Smooth muscle cell (in vitro differentiated cells): ENCODE measurements around the gene LEAP2. TPM values are rescaled to one million over a fixed set of nuclear protein-coding genes. Genes with fewer than 3 reads are reported as not detected.

ENCODE experiments used
- DNase-seq: peaks from one replicate; lab custom pipeline; 2025; ENCODE audit not compliant: unreplicated experiment; lab: John Stamatoyannopoulos, UW
- H2AFZ ChIP-seq: fragments of 200-600 bp; sonication (generic); 2 replicates; pipeline ENCODE4 v1.6.0; 2016; ENCODE audit warnings: antibody characterized with exemption, low read depth, mild to moderate bottlenecking
- H3F3A ChIP-seq: fragments of 200-600 bp; sonication (generic); 2 replicates; pipeline ENCODE4 v1.6.0; 2017; ENCODE audit warnings: antibody characterized with exemption, low read depth
- H3K27ac ChIP-seq: fragments of 200-600 bp; sonication (generic); 2 replicates; pipeline ENCODE4 v1.5.1; 2016; ENCODE audit warnings: low read depth, mild to moderate bottlenecking
- H3K27me3 ChIP-seq: fragments of 200-600 bp; sonication (generic); 2 replicates; pipeline ENCODE4 v1.6.1; 2016; ENCODE audit warnings: low read depth, mild to moderate bottlenecking
- H3K36me3 ChIP-seq: fragments of 200-600 bp; sonication (generic); 2 replicates; pipeline ENCODE4 v1.5.1; 2016; ENCODE audit warnings: low read depth
- H3K4me1 ChIP-seq: fragments of 200-600 bp; sonication (generic); 2 replicates; pipeline ENCODE4 v1.5.1; 2016; ENCODE audit warnings: low read depth
- H3K4me2 ChIP-seq: fragments of 200-600 bp; sonication (generic); 2 replicates; pipeline ENCODE4 v1.6.0; 2016; ENCODE audit warnings: mild to moderate bottlenecking
- H3K4me3 ChIP-seq: fragments of 200-600 bp; sonication (generic); 2 replicates; pipeline ENCODE4 v1.5.1; 2016; ENCODE audit warnings: mild to moderate bottlenecking
- H3K79me2 ChIP-seq: fragments of 200-600 bp; sonication (generic); 2 replicates; pipeline ENCODE4 v1.6.0; 2016; ENCODE audit warnings: low read depth, mild to moderate bottlenecking
- H3K9ac ChIP-seq: fragments of 200-600 bp; sonication (generic); 2 replicates; pipeline ENCODE4 v1.6.0; 2016; ENCODE audit warnings: low read depth
- H3K9me3 ChIP-seq: fragments of 200-600 bp; sonication (generic); replicated peaks from 2 replicates; pipeline ENCODE4 v1.5.1; 2016; ENCODE audit warnings: low read depth
- H4K20me1 ChIP-seq: fragments of 200-600 bp; sonication (generic); 2 replicates; pipeline ENCODE4 v1.6.0; 2016; ENCODE audit warnings: low read depth
- WGBS: methylation state at CpG from one replicate; pipeline ENCODE4 v1.1.7; 2016; ENCODE audit warnings: low lambda C conversion rate; 5-methylcytosine and 5-hydroxymethylcytosine counted together
- polyA plus RNA-seq: library from polyadenylated mRNA; unstranded; fragments of >200 nt; fragmentation: Nextera tagmentation; extraction: Ambion mirVana; gene quantifications from 2 replicates; pipeline ENCODE4 v1.2.1, GENCODE V29; 2016
- total RNA-seq: library from RNA; depleted of rRNA; stranded (reverse); fragments of >200 nt; gene quantifications from 2 replicates; pipeline ENCODE4 v1.2.3, GENCODE V29; 2014
- TF ChIP-seq, protein P1 (sequence below): fragments of 200-600 bp; sonication (generic); IDR thresholded peaks from 2 replicates; pipeline ENCODE4 v1.5.1; 2017; ENCODE audit warnings: borderline replicate concordance, mild to moderate bottlenecking, antibody characterized with exemption; ENCODE audit not compliant: insufficient read depth, poor library complexity, severe bottlenecking

Gene LEAP2
- total and polyA plus RNA-seq, 2 experiments from 2014 or later, result 0.27 to 0.55 TPM

DNA sequence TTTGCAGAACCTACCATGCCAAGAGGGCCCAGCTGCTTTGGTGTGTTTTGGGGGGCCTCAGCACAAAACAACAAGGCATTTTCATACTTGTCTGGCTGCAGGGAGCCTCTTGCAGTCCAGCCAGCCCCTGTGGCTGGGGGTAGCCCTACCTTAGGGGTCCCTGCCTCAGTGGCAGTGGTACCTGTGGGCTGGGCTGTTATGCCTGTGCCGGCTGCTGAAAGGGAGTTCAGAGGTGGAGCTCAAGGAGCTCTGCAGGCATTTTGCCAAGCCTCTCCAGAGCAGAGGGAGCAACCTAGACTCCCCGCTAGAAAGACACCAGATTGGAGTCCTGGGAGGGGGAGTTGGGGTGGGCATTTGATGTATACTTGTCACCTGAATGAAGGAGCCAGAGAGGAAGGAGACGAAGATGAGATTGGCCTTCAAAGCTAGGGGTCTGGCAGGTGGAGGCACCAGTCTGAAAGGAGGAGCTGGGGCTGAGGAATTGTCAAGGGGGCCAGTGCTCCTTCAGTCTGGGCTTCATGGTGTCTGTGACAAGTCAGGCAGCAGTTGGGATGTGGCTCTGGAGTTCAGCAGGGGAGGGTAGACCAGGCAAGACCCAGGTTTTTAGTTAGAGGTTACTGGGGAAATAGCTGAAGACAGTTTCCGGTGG lies 44.5 kb upstream of the LEAP2 start:
- H3F3A ChIP-seq, result no peaks in the 10 kb centered on the region
- peaks cover 2% of the 10 kb centered on the region for H3K27me3 ChIP-seq
- no peaks in the 10 kb centered on the region for H3K9me3 ChIP-seq
- WGBS, result 96% methylated on average over 4 of the region's 4 CpGs
- H4K20me1 ChIP-seq, result no peaks in the 10 kb centered on the region
- H3K4me3 ChIP-seq, result no peak overlapping the region
- H3K36me3 ChIP-seq, result no peaks in the 10 kb centered on the region
- H3K9ac ChIP-seq, result no peak overlapping the region
- H3K4me2 ChIP-seq, result no peak overlapping the region
- no peaks in the 10 kb centered on the region for H3K79me2 ChIP-seq
- DNase-seq, result no peak
- TF ChIP-seq, protein P1, sequence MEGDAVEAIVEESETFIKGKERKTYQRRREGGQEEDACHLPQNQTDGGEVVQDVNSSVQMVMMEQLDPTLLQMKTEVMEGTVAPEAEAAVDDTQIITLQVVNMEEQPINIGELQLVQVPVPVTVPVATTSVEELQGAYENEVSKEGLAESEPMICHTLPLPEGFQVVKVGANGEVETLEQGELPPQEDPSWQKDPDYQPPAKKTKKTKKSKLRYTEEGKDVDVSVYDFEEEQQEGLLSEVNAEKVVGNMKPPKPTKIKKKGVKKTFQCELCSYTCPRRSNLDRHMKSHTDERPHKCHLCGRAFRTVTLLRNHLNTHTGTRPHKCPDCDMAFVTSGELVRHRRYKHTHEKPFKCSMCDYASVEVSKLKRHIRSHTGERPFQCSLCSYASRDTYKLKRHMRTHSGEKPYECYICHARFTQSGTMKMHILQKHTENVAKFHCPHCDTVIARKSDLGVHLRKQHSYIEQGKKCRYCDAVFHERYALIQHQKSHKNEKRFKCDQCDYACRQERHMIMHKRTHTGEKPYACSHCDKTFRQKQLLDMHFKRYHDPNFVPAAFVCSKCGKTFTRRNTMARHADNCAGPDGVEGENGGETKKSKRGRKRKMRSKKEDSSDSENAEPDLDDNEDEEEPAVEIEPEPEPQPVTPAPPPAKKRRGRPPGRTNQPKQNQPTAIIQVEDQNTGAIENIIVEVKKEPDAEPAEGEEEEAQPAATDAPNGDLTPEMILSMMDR, result no peak
- H3K4me1 ChIP-seq, result peaks cover 11% of the 10 kb centered on the region
- no peak overlapping the region for H2AFZ ChIP-seq
- no peak overlapping the region for H3K27ac ChIP-seq

DNA sequence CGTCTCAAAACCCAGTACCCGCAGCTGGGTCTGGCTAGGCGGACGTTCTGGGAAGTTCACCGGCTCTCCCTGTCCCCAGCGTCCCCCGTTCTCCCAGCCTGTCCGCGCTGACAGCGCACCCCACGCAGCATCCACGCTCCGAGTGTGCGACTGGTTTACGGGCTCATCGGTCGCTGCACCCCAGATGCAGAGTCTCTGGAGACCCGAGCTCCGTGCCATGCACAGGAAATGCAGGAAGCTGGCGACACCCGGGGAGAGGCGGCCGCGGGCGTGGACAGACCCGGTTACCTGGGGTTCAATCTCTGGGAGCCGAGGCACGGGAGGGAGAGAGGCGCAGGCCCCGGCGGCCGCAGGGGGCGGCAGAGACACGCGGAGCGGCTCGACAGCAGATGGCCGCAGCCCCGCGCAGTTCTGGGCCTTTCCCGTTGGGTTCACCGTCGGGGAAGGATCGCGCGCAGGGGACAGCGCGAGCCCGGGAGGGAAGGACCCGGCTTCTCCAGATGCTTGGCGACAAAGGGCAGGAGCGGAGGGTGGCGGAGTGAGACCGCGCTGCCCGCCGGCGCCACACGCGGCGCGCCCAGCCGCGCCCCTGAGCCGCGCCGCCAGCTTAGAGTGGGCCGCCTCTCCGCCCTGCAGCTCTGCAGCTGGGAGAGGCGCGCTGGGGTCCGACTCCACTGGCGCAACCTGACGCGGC lies 43.6 kb upstream of the LEAP2 start:
- Histone ChIP-seq H2AFZ (peak overlapping the region; percentile 72), H4K20me1 (no peaks in the 10 kb centered on the region), H3K27me3 (peaks cover 2% of the 10 kb centered on the region), H3K36me3 (no peaks in the 10 kb centered on the region), H3K4me1 (peaks cover 11% of the 10 kb centered on the region), H3K4me2 (peak overlapping the region; percentile 90), H3F3A (no peaks in the 10 kb centered on the region), H3K4me3 (peak overlapping the region; percentile 73), H3K27ac (no peak overlapping the region), H3K9me3 (no peaks in the 10 kb centered on the region), H3K9ac (peak overlapping the region; percentile 18), H3K79me2 (no peaks in the 10 kb centered on the region)
- TF ChIP-seq, protein P1, result peak; percentile 68
- no peak for DNase-seq
- WGBS, result 11% methylated on average over 54 of the region's 75 CpGs

DNA sequence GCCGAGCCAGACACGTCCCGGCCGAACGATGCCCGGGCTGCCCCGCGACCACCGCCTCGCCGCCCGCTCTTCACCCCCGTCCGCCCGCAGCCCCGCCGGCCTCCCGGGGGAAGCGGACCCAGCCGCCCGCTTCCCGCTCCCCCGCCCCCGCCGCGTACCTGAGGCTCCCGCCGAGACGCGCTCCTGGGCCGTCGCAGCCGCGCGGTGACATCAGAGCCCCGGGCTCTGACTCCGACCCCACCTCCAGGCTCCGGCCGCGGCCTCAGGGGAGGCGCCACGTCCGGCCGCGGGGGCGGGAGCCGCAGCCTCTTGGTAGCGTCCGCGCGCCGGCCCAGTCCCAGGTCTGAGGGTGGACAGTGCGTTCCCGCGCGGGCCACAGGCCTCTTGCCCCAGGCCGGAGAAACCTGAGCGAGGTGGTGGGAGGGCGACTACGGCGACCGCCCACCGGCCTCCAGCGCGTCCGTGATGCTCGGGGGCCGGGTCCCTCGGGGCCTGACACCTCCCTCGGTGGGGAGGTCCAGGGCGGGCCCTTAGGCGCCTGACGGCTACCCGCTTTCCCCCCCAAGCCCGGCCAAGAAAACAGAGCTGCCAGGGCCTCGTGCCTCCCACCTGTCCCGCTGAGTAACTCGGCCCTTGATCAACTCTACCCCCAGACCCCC lies 42.9 kb upstream of the LEAP2 start, which contains the start of gene SHROOM1:
TSS of gene SHROOM1 (minus strand) at position 212 of the 659 bp plus-strand sequence. CDS start 4,507 bp downstream, outside the sequence.
- H3K27me3 ChIP-seq, result peaks cover 2% of the 10 kb centered on the region
- no peaks in the 10 kb centered on the region for H3K36me3 ChIP-seq
- TF ChIP-seq, protein P1, result no peak
- no peaks in the 10 kb centered on the region for H3K79me2 ChIP-seq
- H3K4me3 ChIP-seq, result peak within 1 kb of the TSS; percentile 73
- H3K9ac ChIP-seq, result peak within 1 kb of the TSS; percentile 18
- H3F3A ChIP-seq, result no peaks in the 10 kb centered on the region
- H3K4me2 ChIP-seq, result peak within 1 kb of the TSS; percentile 90
- no peaks in the 10 kb centered on the region for H3K9me3 ChIP-seq
- DNase-seq, result no peak
- no peak within 1 kb of the TSS for H3K27ac ChIP-seq
- peaks cover 6% of the 10 kb centered on the region for H3K4me1 ChIP-seq
- WGBS, result 7% methylated on average over 42 of the region's 78 CpGs
- H4K20me1 ChIP-seq, result no peaks in the 10 kb centered on the region
- H2AFZ ChIP-seq, result peak within 1 kb of the TSS; percentile 72
